Lung (tissue), 12 donors: ENCODE measurements around the gene OPCML. TPM values are rescaled to one million over a fixed set of nuclear protein-coding genes. Genes with fewer than 3 reads are reported as not detected.

Source experiments
- ATAC-seq: fragments of 200-7000 bp; cut with Tn5 transposase; one replicate; pipeline ENCODE4 v1.9.1; 2020; ENCODE audit warnings: moderate number of reproducible peaks; ENCODE audit not compliant: insufficient read depth, low FRiP score
- DNase-seq, 3 donors: peaks; one replicate each; pipeline ENCODE4 v3.0.0-alpha.2; 2013 to 2017
- H3K27ac ChIP-seq, 2 donors: one replicate each; pipeline ENCODE4 v1.5.1; 2013; ENCODE audit warnings: mild to moderate bottlenecking in 2 of 2, moderate library complexity in 2 of 2, control low read depth in 1 of 2, inconsistent platforms in 1 of 2, low read depth in 1 of 2, low read length in 1 of 2
- H3K27me3 ChIP-seq, 3 donors: one replicate each; pipeline ENCODE4 v1.5.1; 2013; ENCODE audit warnings: low read length in 2 of 3; ENCODE audit not compliant: control insufficient read depth in 3 of 3, insufficient read depth in 3 of 3
- H3K36me3 ChIP-seq, 4 donors: one replicate each; pipeline ENCODE4 v1.5.1; 2013; ENCODE audit warnings: low read length in 4 of 4, mild to moderate bottlenecking in 1 of 4, moderate library complexity in 1 of 4; ENCODE audit not compliant: control insufficient read depth in 4 of 4, insufficient read depth in 4 of 4
- H3K4me1 ChIP-seq, 5 donors: one replicate each; pipeline ENCODE4 v1.5.1; 2013; ENCODE audit warnings: low read length in 5 of 5, mild to moderate bottlenecking in 2 of 5, moderate library complexity in 1 of 5; ENCODE audit not compliant: control insufficient read depth in 5 of 5, insufficient read depth in 5 of 5
- H3K4me3 ChIP-seq: one replicate; pipeline ENCODE4 v1.5.1; 2013; ENCODE audit warnings: mild to moderate bottlenecking, control low read depth, moderate library complexity
- H3K9ac ChIP-seq, 2 donors: one replicate each; pipeline ENCODE4 v1.5.1; 2013; ENCODE audit warnings: low read length in 2 of 2, control low read depth in 1 of 2; ENCODE audit not compliant: insufficient read depth in 1 of 2
- H3K9me3 ChIP-seq, 4 donors: one replicate each; pipeline ENCODE4 v1.5.1; 2013; ENCODE audit warnings: low read length in 3 of 4, mild to moderate bottlenecking in 1 of 4, moderate library complexity in 1 of 4; ENCODE audit not compliant: control insufficient read depth in 4 of 4, insufficient read depth in 3 of 4
- CTCF ChIP-seq: IDR thresholded peaks from 2 replicates; pipeline ENCODE4 v1.5.1; 2012; ENCODE audit warnings: mild to moderate bottlenecking; ENCODE audit errors: control extremely low read depth, extremely low read depth
- WGBS, 2 donors: extraction: QIAGEN DNeasy Blood & Tissue Kit; methylation state at CpG; one replicate each; pipeline ENCODE4 v1.1.7; 2013; 5-methylcytosine and 5-hydroxymethylcytosine counted together
- polyA plus RNA-seq, 2 donors: library from polyadenylated mRNA; stranded (reverse); fragments of 200-250 nt; gene quantifications; one replicate each; pipeline ENCODE4 v1.2.1, GENCODE V29; 2013
- total RNA-seq, 2 donors: library from RNA; depleted of rRNA in 1 of 2; stranded (reverse); fragments of >200 nt in 1 of 2; gene quantifications; one replicate each; pipeline ENCODE4 v1.2.1, GENCODE V29; 2014 to 2021
- donor health status: control.
- donor health status: control.
- donor health status: Bipolar disorder and iron deficiency.
- donor health status: healthy.
- donor health status: DM: yes; HTN: yes; CAD: no.

Gene OPCML
- total and polyA plus RNA-seq, 4 donors: 0.49 to 0.74 TPM; not detected in 2

GRCh38 chr11:132459736-132460135 is 1072.6 kb downstream of the OPCML start:
- no peak for TF ChIP-seq CTCF
- H3K4me1 ChIP-seq: peaks cover 0 to 5% (median 0%) of the 10 kb centered on the region in 5 donors
- no peak overlapping the region for H3K4me3 ChIP-seq
- ATAC-seq (no peak), DNase-seq (no peak)
- WGBS, 2 donors: 52 to 76% methylated on average over 1 of the region's 1 CpG
- H3K36me3 ChIP-seq: no peaks in the 10 kb centered on the region
- no peaks in the 10 kb centered on the region for H3K27me3 ChIP-seq
- no peak overlapping the region for H3K9ac ChIP-seq
- peaks cover 0 to 2% (median 0%) of the 10 kb centered on the region in 4 donors for H3K9me3 ChIP-seq
- H3K27ac ChIP-seq: no peak overlapping the region

GRCh38 chr11:132457445-132457844 is 1074.9 kb downstream of the OPCML start:
- Histone ChIP-seq H3K27me3 (no peaks in the 10 kb centered on the region), H3K4me1 (peaks cover 0 to 5% (median 0%) of the 10 kb centered on the region in 5 donors), H3K4me3 (no peak overlapping the region), H3K9ac (no peak overlapping the region), H3K36me3 (no peaks in the 10 kb centered on the region), H3K9me3 (no peaks in the 10 kb centered on the region), H3K27ac (no peak overlapping the region)
- 82 to 88% methylated on average over 2 of the region's 2 CpGs for WGBS, 2 donors
- DNase-seq (no peak), ATAC-seq (no peak)
- TF ChIP-seq CTCF: no peak

GRCh38 chr11:132456751-132457328 is 1075.5 kb downstream of the OPCML start:
- peaks cover 0 to 5% (median 0%) of the 10 kb centered on the region in 5 donors for H3K4me1 ChIP-seq
- no peak overlapping the region for H3K27ac ChIP-seq
- H3K36me3 ChIP-seq: no peaks in the 10 kb centered on the region
- H3K9ac ChIP-seq: no peak overlapping the region
- WGBS, 2 donors: 73 to 76% methylated on average over 8 of the region's 8 CpGs
- no peaks in the 10 kb centered on the region for H3K9me3 ChIP-seq
- H3K4me3 ChIP-seq: no peak overlapping the region
- no peak for DNase-seq
- H3K27me3 ChIP-seq: no peaks in the 10 kb centered on the region
- TF ChIP-seq CTCF: no peak
- no peak for ATAC-seq

GRCh38 chr11:132455044-132455443 is 1077.3 kb downstream of the OPCML start:
- no peaks in the 10 kb centered on the region for H3K9me3 ChIP-seq
- H3K9ac ChIP-seq: no peak overlapping the region
- whole genome bisulfite sequencing, 2 donors: 84 to 88% methylated on average over 5 of the region's 5 CpGs
- H3K27ac ChIP-seq: no peak overlapping the region
- ATAC-seq: no peak
- H3K27me3 ChIP-seq: no peaks in the 10 kb centered on the region
- no peak overlapping the region for H3K4me3 ChIP-seq
- peaks cover 0 to 6% (median 5%) of the 10 kb centered on the region in 5 donors for H3K4me1 ChIP-seq
- no peak for DNase-seq
- H3K36me3 ChIP-seq: no peaks in the 10 kb centered on the region
- no peak for TF ChIP-seq CTCF
